Mucosa of descending colon (tissue), 3 donors: ENCODE data around the gene ENTPD1. TPM values are rescaled to one million over a fixed set of nuclear protein-coding genes. Genes with fewer than 3 reads are reported as not detected.

ENCODE experiments used
- ATAC-seq: fragments of 200-7000 bp; cut with Tn5 transposase; one replicate; pipeline ENCODE4 v1.9.1; 2020; ENCODE audit warnings: mild to moderate bottlenecking, moderate library complexity
- DNase-seq, 3 donors: peaks; one replicate each; pipeline ENCODE4 v3.0.0-alpha.2; 2020
- H3K36me3 ChIP-seq: fragments of 200-600 bp; one replicate; pipeline ENCODE4 v1.8.0; 2021; ENCODE audit warnings: low read depth, mild to moderate bottlenecking
- H3K4me1 ChIP-seq: fragments of 200-600 bp; one replicate; pipeline ENCODE4 v1.8.0; 2021; ENCODE audit warnings: low read depth, mild to moderate bottlenecking
- H3K4me3 ChIP-seq: fragments of 200-600 bp; one replicate; pipeline ENCODE4 v1.8.0; 2021; ENCODE audit warnings: mild to moderate bottlenecking
- H3K9me3 ChIP-seq: fragments of 200-600 bp; one replicate; pipeline ENCODE4 v1.8.0; 2021; ENCODE audit warnings: mild to moderate bottlenecking
- CTCF ChIP-seq: fragments of 200-600 bp; IDR thresholded peaks from one replicate; pipeline ENCODE4 v1.8.0; 2022; ENCODE audit warnings: antibody characterized with exemption, mild to moderate bottlenecking
- intact Hi-C, 2 donors: fragments of 100-400 bp; cut with DNase I in 1 of 2; cut with micrococcal nuclease in 1 of 2; formaldehyde crosslinking; loops; one replicate each; pipeline versions ENCODE4 v1.11.0 to v1.11.1; 2022; cut with DNase I, micrococcal nuclease
- long read RNA-seq, 2 donors: library from polyadenylated mRNA; unstranded; transcript quantifications; one replicate each; pipeline ENCODE4 v2.0.0, GENCODE V29; 2019 to 2021
- total RNA-seq, 3 donors: library from RNA; stranded (reverse); fragmentation: NEBNext Ultra II Directional in 2 of 3; extraction: Animal tissue kit (Norgen Biotek cat#: 25700) in 2 of 3; gene quantifications; one replicate each; pipeline versions ENCODE4 v1.2.1 to v1.2.4, GENCODE V29; 2021 to 2023
- donor health status: DM: no; HTN: no; CAD: no; lungs with moderate emphysema.
- donor health status: DM: no; HTN: no; CAD: no.
- donor health status: DM: no; HTN: yes; CAD: no.

The ENTPD1 gene
- total RNA-seq = 10 to 100 TPM in 1 of 3 donors, 1 to 10 TPM in 2; 7.1 to 20.3 (median 7.2) TPM
- long read RNA-seq, donor 1, transcript ENTPD1-201 (10 exons, 2,035 nt) = major isoform, 7 of 12 reads
- long read RNA-seq, donor 1, partial matches to known transcripts = 3 of 12 reads
- long read RNA-seq, donor 1, other reads (novel, unspliced or antisense) = 1 of 12 reads
- long read RNA-seq, donor 2, partial matches to known transcripts = 1 of 8 reads
- long read RNA-seq, donor 2, other reads (novel, unspliced or antisense) = 4 of 8 reads

GRCh38 chr10:95756041-95756761 is at the start of gene ENTPD1:
TSS of gene ENTPD1 (plus strand) at chr10:95756163. CDS start at chr10:95756240, 77 bp downstream.
- Histone ChIP-seq H3K4me1 (no peaks in the 10 kb centered on the region), H3K4me3 (no peak within 1 kb of the TSS), H3K9me3 (no peaks in the 10 kb centered on the region), H3K36me3 (no peaks in the 10 kb centered on the region)
- intact Hi-C loops = no loop called here
- ATAC-seq (peak; percentile 49), DNase-seq (peak in 2 of 3 donors; percentile 33 to 34)
- TF ChIP-seq CTCF = no peak

GRCh38 chr10:95706573-95706972 is 49.4 kb upstream of the ENTPD1 start:
- no peaks in the 10 kb centered on the region for H3K36me3 ChIP-seq
- H3K4me1 ChIP-seq = no peaks in the 10 kb centered on the region
- no peak overlapping the region for H3K4me3 ChIP-seq
- intact Hi-C loops = no loop called here
- H3K9me3 ChIP-seq = no peaks in the 10 kb centered on the region
- ATAC-seq = no peak
- no peak for TF ChIP-seq CTCF
- no peak for DNase-seq

- H3K9me3 ChIP-seq = no peaks in the 10 kb centered on the region
- no peak overlapping the region for H3K4me3 ChIP-seq
- ATAC-seq (no peak), DNase-seq (no peak)
- intact Hi-C loops = no loop called here
- H3K36me3 ChIP-seq = no peaks in the 10 kb centered on the region
- TF ChIP-seq CTCF = no peak
- no peaks in the 10 kb centered on the region for H3K4me1 ChIP-seq
These were observed 49.0 kb upstream of the ENTPD1 start for GRCh38 chr10:95706990-95707389.

- H3K4me1 ChIP-seq = no peaks in the 10 kb centered on the region
- no peaks in the 10 kb centered on the region for H3K36me3 ChIP-seq
- intact Hi-C loops = no loop called here
- H3K4me3 ChIP-seq = no peak overlapping the region
- ATAC-seq (no peak), DNase-seq (no peak)
- TF ChIP-seq CTCF = no peak
- H3K9me3 ChIP-seq = no peaks in the 10 kb centered on the region
These were observed 44.5 kb upstream of the ENTPD1 start for GRCh38 chr10:95711492-95711891.

- Histone ChIP-seq H3K36me3 (no peaks in the 10 kb centered on the region), H3K4me3 (no peak overlapping the region), H3K4me1 (no peaks in the 10 kb centered on the region), H3K9me3 (no peaks in the 10 kb centered on the region)
- intact Hi-C loops = no loop called here
- DNase-seq = no peak
- TF ChIP-seq CTCF = no peak
- no peak for ATAC-seq
These were observed 39.5 kb upstream of the ENTPD1 start for GRCh38 chr10:95716466-95716865.
